ENCODE data around the gene GABBR2.

DNA sequence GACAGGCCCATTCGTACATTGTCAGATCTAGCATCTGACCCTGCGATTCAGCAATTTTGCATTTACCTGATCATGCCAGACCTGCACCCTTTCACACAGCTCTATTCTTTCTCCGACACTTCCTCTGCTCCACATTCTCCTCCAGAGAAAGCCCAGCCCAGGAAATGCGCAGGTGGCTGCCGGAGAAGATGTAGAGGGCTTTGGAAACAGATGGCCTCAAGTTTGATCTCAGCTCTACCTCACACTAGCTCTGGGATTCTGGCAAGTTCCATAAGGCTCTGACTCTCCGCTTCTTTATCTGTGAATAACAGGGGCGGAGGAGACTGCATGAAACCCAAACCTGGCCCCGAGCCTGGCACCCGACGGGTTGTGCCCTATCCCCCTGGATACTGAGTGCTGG, 61.5 kb downstream of the GABBR2 start:
- TF ChIP-seq CTCF (IDR thresholded peaks at IDR 0.05) = no peak
- no peak for TF ChIP-seq EP300 (IDR thresholded peaks at IDR 0.05)
- TF ChIP-seq POLR2AphosphoS5 (IDR thresholded peaks at IDR 0.05) = no peak

Measured in suprapubic skin (tissue), 4 donors.